ENCODE data around the gene ERRFI1. TPM values are rescaled to one million over a fixed set of nuclear protein-coding genes. Genes with fewer than 3 reads are reported as not detected.

ERRFI1 gene
- total RNA-seq, 1 donor, result 70.4 TPM

DNA sequence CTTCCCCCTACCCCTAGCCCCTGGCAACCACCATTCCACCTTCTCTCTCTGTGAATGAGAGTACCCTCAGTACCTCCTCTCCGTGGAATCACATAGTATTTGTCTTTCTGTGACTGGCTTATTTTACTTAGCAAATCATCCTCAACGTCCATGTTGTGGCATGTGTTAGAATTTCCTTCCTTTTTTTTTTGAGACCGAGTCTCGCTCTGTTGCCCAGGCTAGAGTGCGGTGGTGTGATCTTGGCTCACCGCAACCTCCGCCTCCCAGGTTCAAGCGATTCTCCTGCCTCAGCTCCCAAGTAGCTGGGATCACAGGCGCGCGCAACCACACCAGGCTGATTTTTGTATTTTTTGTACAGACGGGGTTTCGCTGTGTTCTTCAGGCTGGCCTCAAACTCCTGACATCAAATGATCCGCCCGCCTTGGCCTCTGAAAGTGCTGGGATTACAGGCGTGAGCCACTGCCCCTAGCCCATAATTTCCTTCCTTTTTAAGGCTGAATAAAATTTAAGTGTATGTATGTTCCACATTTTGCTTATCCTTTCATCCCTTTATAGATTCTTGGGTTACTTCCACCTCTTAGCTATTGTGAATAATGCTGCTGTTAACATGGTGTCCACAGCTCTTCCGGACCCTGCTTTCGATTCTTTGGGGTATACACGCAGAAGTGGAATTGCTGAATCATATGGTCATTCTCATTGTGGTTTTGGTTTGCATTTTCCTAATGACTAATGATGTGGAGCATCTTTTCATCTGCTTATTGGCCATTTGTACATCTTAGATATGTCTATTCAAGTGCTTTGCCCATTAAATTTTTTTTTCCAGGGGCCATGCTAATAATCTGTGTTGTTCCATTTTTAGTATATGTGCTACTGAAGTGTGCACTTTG, 32.3 kb downstream of the ERRFI1 start:
- peak; percentile 72 for DNase-seq (ENCODE audit: low read depth)
- H3K4me3 ChIP-seq (ENCODE audit: low read depth, low read length), result no peak overlapping the region
- TF ChIP-seq, protein P1, sequence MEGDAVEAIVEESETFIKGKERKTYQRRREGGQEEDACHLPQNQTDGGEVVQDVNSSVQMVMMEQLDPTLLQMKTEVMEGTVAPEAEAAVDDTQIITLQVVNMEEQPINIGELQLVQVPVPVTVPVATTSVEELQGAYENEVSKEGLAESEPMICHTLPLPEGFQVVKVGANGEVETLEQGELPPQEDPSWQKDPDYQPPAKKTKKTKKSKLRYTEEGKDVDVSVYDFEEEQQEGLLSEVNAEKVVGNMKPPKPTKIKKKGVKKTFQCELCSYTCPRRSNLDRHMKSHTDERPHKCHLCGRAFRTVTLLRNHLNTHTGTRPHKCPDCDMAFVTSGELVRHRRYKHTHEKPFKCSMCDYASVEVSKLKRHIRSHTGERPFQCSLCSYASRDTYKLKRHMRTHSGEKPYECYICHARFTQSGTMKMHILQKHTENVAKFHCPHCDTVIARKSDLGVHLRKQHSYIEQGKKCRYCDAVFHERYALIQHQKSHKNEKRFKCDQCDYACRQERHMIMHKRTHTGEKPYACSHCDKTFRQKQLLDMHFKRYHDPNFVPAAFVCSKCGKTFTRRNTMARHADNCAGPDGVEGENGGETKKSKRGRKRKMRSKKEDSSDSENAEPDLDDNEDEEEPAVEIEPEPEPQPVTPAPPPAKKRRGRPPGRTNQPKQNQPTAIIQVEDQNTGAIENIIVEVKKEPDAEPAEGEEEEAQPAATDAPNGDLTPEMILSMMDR (IDR thresholded peaks at IDR 0.05; ENCODE audit: insufficient read depth, low read depth, low read length), result no peak

DNA sequence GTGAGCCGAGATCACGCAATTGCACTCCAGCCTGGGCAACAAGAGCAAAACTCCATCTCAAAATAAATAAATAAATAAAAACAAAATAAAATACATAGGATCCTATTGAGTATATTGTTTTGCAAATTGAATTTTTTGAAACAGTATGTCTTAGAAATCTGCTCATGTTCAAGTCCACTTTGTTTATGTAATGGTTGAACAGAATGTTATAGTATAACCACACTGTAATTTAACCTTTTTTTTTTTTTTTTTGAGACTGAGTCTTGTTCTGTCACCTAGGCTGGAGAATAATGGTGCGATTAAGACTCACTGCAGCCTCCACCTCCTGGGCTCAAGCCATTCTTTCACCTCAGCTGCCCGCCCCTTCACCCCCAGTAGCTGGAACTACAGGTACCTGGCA, 33.2 kb downstream of the ERRFI1 start:
- no peak for DNase-seq (ENCODE audit: low read depth)
- TF ChIP-seq, protein P1 (IDR thresholded peaks at IDR 0.05; ENCODE audit: insufficient read depth, low read depth, low read length), result no peak
- H3K4me3 ChIP-seq (ENCODE audit: low read depth, low read length), result no peak overlapping the region

DNA sequence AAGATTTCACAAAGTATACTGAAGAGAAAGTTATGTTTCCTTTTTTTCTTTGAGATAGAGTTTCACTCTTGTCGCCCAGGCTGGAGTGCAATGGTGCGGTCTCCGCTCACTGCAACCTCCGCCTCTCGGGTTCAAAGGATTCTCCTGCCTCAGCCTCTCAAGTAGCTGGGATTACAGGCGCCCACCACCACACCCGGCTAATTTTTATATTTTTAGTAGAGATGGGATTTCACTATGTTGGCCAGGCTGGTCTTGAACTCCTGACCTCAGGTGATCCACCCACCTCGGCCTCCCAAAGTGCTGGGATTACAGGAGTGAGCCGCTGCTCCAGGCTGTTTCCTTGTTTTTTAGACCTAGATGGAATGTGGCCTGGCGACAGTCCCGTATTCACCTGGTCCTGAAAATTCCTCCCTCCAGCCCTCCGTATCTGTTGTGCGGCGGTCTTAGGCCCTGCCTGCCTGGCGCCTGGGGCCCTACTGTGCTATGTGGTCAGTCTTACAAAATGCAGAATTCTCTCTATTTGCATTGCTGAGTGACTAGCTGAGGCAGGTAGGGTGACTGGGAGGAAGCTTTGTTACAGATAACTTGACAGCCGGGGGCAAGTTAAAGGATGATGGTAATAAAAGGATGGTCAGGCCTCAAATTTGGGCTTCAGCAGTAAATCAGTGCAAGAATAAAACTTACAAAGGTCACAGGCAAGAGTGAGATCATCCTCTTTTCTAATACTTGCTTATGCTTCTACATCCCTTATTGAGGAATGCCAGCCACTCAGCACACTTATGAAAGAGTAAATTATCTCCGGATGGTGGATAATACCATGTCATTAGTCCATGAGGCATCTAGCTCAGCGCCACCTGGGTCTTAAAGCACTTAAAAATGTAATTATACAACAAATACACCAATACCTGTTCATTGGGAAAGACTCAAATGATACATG, 34.3 kb downstream of the ERRFI1 start:
- no peak overlapping the region for H3K4me3 ChIP-seq (ENCODE audit: low read depth, low read length)
- no peak for DNase-seq (ENCODE audit: low read depth)
- TF ChIP-seq, protein P1 (IDR thresholded peaks at IDR 0.05; ENCODE audit: insufficient read depth, low read depth, low read length), result no peak

DNA sequence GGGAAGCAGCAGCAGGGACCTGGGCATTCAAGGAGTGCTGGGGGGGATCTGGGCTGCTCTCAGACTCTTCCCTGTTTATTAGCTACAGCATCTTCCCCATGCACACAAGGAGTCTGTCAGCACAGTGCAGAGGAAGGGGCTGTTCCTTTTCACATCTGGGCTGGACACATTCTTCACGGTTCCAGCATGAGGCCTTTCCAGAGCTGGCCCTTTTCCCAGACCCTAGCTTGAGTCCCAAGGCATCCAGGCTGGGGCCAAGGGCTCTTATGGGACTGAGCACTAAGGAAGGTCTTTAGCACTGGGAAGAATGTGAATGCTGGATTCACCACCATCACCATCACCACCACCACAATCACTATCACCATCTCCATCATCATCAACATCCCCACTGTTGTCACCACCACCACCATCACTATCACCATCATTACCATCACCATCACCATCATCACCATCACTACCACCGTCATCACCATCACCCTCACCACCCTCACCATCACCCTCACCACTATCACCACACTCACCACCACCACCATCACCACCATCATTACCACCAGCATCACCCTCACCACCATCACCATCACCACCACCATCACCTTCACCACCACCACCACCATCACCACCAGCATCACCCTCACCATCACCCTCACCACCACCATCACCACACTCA, 36.2 kb downstream of the ERRFI1 start:
- TF ChIP-seq, protein P1 (IDR thresholded peaks at IDR 0.05; ENCODE audit: insufficient read depth, low read depth, low read length), result no peak
- no peak overlapping the region for H3K4me3 ChIP-seq (ENCODE audit: low read depth, low read length)
- no peak for DNase-seq (ENCODE audit: low read depth)

DNA sequence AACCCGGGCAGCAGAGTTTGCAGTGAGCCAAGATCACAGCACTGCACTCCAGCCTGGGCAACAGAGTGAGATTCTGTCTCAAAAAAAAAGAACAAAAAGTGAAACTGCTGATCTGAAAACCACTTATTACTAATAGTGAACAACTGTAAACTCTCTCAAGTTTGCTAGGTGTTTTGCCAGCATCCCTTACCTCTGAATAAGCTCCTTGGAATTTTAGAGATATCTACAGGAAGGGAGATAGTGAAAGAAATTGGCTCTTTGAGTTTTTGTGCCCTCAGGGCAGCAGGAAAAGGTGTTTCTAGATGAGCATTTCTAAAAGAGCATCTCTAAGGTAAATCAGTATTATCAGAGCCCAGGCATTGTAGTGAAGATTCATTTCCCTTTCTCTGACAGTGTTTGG, 37.5 kb downstream of the ERRFI1 start:
- DNase-seq (ENCODE audit: low read depth), result no peak
- H3K4me3 ChIP-seq (ENCODE audit: low read depth, low read length), result no peak overlapping the region
- TF ChIP-seq, protein P1 (IDR thresholded peaks at IDR 0.05; ENCODE audit: insufficient read depth, low read depth, low read length), result no peak

DNA sequence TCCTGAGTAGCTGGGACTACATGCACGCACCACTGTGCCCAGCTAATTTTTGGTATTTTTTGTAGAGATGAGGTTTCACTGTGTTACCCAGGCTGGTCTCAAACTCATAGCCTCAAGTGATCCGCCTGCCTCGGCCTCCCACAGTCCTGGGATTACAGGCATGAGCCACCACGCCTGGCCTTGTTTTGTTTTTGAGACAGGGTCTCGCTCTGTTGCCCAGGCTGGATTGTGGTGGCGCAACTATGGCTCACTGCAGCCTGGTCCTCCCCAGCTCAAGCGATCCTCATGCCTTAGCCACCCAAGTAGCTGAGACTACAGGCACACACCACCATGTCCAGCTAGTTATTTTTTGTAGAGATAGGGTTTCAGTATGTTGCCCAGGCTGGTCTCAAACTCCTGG, 38.6 kb downstream of the ERRFI1 start:
- DNase-seq (ENCODE audit: low read depth), result no peak
- TF ChIP-seq, protein P1 (IDR thresholded peaks at IDR 0.05; ENCODE audit: insufficient read depth, low read depth, low read length), result no peak
- H3K4me3 ChIP-seq (ENCODE audit: low read depth, low read length), result no peak overlapping the region
